Left renal pelvis (tissue), 4 donors: ENCODE data around the gene CCDC88C. TPM values are rescaled to one million over a fixed set of nuclear protein-coding genes. Genes with fewer than 3 reads are reported as not detected.

Experiments
- DNase-seq, 4 donors: peaks; one replicate each; pipeline ENCODE4 v3.0.0-alpha.2; 2013; ENCODE audit warnings: low read depth in 4 of 4, low spot score in 3 of 4
- polyA plus RNA-seq, 4 donors: library from polyadenylated mRNA; unstranded; fragments of 120-200 nt; gene quantifications; one replicate each; pipeline ENCODE4 v1.2.1, GENCODE V29; 2013; ENCODE audit not compliant: insufficient read length in 4 of 4

CCDC88C gene
- polyA plus RNA-seq, 4 donors: 8.9 to 46.7 (median 32.2) TPM

DNA sequence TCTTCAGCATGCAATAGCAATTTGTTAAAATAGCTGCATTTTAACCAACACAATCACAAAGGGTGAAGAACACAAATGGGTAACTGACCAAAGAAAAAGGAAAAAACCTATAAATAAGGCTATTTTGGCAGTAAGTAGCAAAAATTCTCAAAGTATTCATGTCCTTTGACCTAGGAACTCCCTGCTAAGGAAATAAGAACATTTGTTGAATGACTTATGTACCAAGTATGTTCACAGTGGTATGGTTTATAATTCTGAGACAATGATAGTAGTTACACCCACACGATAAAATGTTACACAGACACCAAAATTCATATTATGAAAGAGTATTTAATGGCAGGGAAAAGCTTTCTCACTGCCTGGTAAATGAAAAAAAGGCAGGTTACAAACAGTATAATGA lies 16.9 kb downstream of the CCDC88C start:
- DNase-seq: no peak

DNA sequence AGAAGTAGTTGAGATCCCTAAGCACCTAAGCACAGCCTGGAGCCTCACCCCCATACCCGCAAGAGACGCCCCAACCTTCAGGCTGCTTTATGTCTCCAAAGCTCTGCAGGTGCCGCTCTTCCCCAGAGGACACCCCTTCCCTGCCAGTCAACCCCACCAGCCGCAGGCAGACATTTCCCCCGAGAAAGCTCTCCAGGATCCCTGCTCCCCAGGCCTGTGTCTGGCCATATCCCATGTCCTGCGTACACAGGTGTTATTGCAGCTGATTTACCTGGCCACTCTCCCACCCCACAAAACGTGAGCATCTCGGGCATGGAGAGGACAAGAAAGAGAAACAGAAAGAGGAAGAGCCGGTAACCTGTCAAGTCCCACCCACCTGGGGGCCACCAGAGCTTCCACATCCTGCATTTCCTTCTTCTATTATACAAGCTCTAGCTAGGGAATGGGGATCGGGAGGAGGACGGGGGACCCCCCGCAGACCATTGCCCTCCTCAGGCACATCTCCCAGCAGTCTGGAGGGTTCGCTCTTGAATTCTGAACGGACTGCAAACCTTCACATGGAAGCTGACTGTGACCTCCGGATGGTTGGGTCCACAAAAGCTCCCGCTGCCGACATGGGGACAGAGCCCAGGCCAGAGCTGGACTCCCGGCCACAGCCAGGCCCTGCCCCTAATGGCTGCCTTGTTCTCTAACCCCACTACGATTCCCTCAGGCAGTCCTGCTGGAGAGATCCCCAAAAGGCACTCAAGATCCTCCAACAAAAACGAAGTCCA lies 17.6 kb downstream of the CCDC88C start:
- DNase-seq: no peak

DNA sequence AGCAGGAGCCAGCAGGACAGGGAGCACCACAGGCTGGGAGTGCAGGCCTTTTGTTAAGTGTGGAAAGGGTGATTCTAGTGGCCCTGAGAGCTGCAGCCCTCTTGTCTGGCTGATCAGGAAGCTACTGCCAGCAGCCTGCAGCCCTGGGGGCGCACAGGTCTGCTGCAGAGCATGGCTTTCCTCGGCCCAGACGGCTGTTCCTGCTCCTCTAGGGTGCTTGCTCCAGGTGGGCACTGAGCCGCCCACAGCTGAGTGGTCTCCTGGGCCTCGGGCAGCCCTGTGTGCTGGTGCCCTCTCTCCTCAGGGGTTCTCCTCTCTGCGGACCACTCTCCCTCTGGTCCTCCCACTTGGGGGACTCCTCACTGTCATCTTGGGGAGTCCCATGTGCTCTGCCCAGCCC lies 18.9 kb downstream of the CCDC88C start:
- DNase-seq: no peak

DNA sequence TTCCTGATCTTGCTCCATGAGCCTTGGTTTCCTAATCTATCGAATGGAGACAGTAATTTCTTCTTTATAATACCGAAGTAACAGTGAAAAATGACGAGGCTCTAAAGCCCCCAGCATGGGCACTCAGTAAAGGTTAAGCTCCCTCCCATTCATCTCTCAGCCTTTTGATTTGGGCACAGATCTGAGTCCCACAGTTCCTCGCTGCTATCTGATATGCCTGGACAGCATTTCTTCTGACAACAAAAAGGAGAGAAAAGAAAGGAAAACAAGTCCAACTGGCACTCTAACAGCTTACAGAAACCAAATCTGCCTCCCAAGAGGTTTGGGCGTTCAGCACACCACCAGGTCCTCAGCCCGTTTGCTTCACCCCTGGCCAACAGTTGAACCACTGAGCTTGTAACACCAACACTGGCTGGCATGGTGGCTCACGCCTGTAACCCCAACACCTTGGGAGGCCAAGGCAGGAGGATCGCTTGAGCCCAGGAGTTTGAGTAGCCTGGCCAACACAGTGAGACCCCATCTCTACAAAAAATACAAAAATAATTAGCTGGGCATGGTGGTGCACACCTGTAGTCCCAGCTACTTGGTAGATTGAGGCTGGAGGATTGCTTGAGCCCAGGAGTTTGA lies 19.5 kb downstream of the CCDC88C start:
- no peak for DNase-seq

DNA sequence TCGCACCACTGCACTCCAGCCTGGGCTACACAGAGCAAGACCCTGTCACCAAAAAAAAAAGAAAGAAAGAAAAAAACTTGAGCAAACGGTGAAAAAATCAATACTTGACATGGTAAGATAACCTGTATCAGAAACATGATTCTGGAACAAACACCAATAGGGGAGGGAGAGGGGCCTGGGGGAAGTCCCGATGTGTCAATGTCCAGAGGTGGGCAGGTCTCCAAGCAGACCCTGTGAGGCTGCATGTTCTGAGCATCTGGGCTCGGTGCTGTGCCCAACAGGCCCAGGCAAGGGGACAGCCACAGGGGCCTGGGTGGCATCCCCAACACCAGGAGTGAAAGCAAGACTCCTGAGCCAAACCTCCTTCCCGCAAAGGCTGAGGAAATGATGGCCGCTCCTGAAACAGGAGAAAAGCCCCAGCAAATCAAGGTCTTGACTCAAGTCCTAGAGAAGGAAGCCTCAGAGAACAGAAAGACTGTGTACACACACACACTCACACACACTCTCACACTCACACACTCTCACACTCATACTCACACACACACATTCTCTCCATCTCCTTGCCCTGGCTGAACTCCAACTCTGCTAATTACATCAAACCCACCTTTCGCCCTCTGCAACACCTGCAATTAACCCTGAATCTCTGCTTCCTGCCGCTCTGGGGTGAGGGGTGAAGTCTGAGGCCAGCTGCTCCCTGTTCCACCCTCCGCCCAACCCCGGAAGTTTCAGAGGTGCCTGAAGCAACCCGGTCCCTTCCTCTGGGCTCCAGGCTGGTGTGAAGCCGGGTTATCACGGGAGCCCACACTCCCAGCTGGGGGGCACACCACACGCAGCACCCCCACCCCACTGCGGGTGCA lies 20.4 kb downstream of the CCDC88C start:
- DNase-seq: no peak

DNA sequence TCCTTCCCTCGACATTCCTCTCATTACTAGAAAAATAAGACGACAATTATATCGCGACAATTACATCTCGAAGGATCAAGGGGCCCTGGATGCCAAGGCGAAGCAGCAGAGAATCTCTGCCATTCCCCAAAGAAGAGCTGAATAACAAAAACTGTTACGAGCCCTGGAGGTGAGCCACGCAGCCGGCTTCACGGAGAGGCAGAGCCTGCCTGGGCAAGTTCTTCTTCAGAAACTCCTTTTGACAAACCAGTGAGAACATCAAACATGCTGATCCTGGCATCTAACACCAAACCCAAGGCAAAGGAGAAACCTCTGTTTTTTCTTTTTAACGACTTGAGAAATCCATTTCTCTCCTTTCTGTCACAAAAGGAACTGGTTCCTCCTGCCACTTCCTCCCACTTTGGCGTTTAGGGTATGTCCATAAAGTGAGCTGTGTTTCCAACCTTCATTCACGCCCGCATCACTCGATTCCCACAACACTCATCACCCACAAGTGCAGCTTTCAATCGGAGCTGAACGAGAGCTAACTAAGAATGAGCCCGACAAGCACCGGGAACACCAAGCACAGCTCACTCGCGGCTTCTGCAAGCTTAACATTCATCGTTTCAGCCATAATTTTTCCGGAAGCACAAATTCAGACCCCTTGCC lies 21.5 kb downstream of the CCDC88C start:
- DNase-seq: no peak

DNA sequence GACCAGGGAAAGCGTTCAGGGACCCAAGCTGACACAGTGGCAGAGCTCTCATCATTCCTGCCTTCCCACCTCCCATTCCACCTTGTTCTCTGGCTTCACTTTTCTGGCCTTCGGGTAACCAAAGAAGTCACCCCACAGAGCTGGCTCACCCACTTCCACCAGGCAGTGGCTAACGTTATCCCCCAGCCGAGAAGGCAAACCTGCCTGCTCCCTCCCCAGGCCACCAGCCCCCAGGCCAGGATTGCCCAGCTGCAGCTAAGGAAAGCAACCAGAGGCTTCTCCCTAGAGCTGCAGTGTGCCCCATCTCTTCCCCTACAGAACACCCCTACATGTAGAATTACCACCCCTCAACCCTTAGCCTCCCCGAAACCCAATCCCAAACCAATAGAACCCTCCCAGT lies 22.2 kb downstream of the CCDC88C start:
- DNase-seq: no peak

GRCh38 chr14:91394105-91395081 lies 23.2 kb downstream of the CCDC88C start:
- no peak for DNase-seq

- no peak for DNase-seq
Observed at GRCh38 chr14:91392623-91393303, 24.9 kb downstream of the CCDC88C start.

DNA sequence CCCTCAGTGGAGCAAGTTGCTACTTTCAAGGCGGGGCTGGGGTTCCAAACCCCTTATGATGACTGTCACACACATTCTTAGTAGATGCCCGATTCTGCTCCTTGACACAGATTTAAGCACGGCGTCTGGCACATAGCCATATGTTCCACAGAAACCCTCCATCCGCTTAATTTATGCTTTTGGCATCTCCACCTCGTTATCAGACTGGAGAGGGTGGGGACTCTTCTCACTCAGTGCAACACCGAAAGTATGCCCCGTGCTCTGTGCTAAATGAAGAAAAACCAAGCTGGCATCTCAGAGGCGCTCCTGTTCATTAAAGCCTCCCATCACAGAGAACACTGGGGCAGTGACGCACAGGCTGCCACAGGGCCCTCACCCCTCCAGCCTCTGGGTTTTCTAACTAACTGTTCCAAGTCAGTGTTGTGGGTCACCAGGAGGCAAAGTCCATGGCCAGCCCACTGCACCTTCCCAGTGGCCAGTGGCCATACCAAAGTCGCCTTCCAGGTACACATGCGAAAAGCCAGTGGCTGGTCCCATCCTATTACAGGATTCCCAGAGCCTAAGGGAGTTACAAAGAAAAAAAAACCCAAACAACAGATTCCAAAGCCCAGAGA lies 27.3 kb downstream of the CCDC88C start:
- DNase-seq: no peak

GRCh38 chr14:91389150-91389549 lies 28.5 kb downstream of the CCDC88C start:
- no peak for DNase-seq

DNA sequence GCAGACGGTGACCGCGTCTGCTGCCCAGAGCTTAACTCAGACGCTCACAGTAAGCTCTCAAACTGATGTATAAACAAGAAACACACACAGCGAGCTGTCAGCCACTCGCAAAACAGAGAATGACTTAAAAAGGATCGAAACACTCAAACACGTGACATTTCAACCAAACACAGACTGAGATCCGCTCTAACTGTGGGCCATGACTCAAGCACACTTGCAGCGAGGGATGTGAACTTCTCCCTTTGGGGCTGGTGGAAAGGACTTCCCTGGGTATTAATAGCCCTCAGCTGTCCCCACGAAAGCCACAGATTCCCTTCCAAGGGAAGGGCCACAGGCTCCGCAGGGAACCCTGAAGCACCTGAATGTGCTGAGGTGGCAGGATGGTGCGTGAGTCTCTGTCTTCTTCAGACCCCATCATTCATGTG lies 29.1 kb downstream of the CCDC88C start:
- no peak for DNase-seq

- DNase-seq: no peak
Observed at GRCh38 chr14:91387951-91388381, 29.7 kb downstream of the CCDC88C start.

- no peak for DNase-seq
Observed at GRCh38 chr14:91387169-91387835, 30.3 kb downstream of the CCDC88C start.

DNA sequence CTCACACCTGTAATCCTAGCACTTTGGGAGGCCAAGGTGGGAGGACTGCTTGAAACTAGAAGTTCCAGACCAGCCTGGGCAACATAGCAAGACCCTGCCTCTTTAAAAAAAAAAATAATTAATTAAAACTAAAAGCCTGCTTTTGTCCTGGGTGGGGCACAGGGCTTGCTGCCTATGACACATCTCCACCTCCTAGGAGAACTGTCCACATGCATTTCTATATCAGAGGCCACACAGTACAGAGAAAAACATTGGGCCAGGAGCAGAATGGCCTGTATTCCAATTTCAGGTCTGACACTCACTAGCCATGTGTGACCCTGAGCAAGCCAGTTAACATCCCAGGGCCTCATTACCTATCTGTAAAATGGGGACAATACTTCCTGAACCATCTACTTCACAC lies 31.9 kb downstream of the CCDC88C start:
- DNase-seq: no peak

GRCh38 chr14:91385224-91385623 lies 32.4 kb downstream of the CCDC88C start:
- no peak for DNase-seq

DNA sequence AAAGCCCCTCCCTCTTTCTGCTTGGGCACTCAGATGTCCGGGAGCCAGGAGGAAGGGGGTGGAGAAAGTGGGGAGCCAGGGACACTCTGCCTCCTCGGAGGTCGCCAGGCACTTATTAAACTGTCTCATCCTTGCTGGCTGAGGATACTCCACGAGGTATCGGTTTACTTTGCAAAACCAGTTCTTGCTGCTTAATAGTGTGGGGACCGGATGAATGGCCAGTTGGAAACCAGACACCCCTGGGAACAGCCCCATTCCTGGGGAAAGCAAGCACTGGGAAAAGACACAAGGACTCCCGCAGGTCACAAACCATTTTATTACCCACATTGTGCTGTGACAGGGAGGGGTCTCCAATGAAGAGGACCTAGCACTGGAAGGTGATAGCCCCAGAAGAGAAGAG lies 34.2 kb downstream of the CCDC88C start:
- peak in 2 of 4 donors; percentile 66 to 86 for DNase-seq
